Coronary artery (tissue), 2 donors: Measurements from ENCODE around the gene FLYWCH2.
A peak's percentile ranks its signal among the peaks of the same experiment; 100 is the strongest.

Source experiments
- DNase-seq: peaks from one replicate; pipeline ENCODE4 v3.0.0-alpha.2; 2017; ENCODE audit warnings: low spot score
- H3K27ac ChIP-seq, 2 donors: fragments of 200-600 bp; sonication (generic); one replicate each; pipeline ENCODE4 v1.5.1; 2016 to 2019
- H3K4me3 ChIP-seq: fragments of 200-600 bp; sonication (generic); 2 replicates; pipeline ENCODE4 v1.5.1; 2016; ENCODE audit warnings: mild to moderate bottlenecking, moderate library complexity
- CTCF ChIP-seq: fragments of 200-600 bp; sonication (generic); IDR thresholded peaks from one replicate; pipeline ENCODE4 v1.5.1; 2019; ENCODE audit warnings: antibody characterized with exemption

Gene FLYWCH2

GRCh38 chr16:2882650-2883457 lies at the start of gene FLYWCH2:
TSS of gene FLYWCH2 (plus strand) at chr16:2883215. CDS start at chr16:2896450, 13,235 bp downstream.
- Histone ChIP-seq H3K27ac (peak within 1 kb of the TSS; percentile 92 to 98), H3K4me3 (peak within 1 kb of the TSS; percentile 84)
- DNase-seq = peak; percentile 99
- no peak for TF ChIP-seq CTCF

- no peak for TF ChIP-seq CTCF
- no peak overlapping the region for H3K4me3 ChIP-seq
- no peak for DNase-seq
- H3K27ac ChIP-seq = no peak overlapping the region
Observed at GRCh38 chr16:2833776-2834175, 49.2 kb upstream of the FLYWCH2 start.

GRCh38 chr16:2834968-2835367 lies 48.0 kb upstream of the FLYWCH2 start:
- DNase-seq = no peak
- no peak for TF ChIP-seq CTCF
- no peak overlapping the region for H3K27ac ChIP-seq
- H3K4me3 ChIP-seq = no peak overlapping the region

GRCh38 chr16:2835638-2836493 lies 47.1 kb upstream of the FLYWCH2 start:
- no peak overlapping the region for H3K27ac ChIP-seq
- TF ChIP-seq CTCF = no peak
- no peak for DNase-seq
- H3K4me3 ChIP-seq = no peak overlapping the region

- no peak overlapping the region for H3K27ac ChIP-seq
- no peak overlapping the region for H3K4me3 ChIP-seq
- TF ChIP-seq CTCF = no peak
- no peak for DNase-seq
Observed at GRCh38 chr16:2836646-2837508, 46.1 kb upstream of the FLYWCH2 start.

- no peak for DNase-seq
- no peak for TF ChIP-seq CTCF
- Histone ChIP-seq H3K27ac (no peak overlapping the region), H3K4me3 (no peak overlapping the region)
Observed at GRCh38 chr16:2838928-2839327, 44.1 kb upstream of the FLYWCH2 start.
